Thymus (tissue), 14 donors: ENCODE results near the gene ZBTB18. TPM values are rescaled to one million over a fixed set of nuclear protein-coding genes. Genes with fewer than 3 reads are reported as not detected.
A peak's percentile ranks its signal among the peaks of the same experiment; 100 is the strongest.

Experiments
- DNase-seq, 9 donors: peaks; one replicate each; pipeline ENCODE4 v3.0.0-alpha.2; 2013; ENCODE audit warnings: low spot score in 9 of 9, low read depth in 6 of 9, missing footprints in 1 of 9
- H3K27ac ChIP-seq, 2 donors: one replicate each; pipeline ENCODE4 v1.5.1; 2013; ENCODE audit warnings: control low read depth in 1 of 2, low read depth in 1 of 2, low read length in 1 of 2, mild to moderate bottlenecking in 1 of 2, moderate library complexity in 1 of 2
- H3K27me3 ChIP-seq, 2 donors: one replicate each; pipeline ENCODE4 v1.5.1; 2013; ENCODE audit warnings: low read length in 1 of 2; ENCODE audit not compliant: control insufficient read depth in 2 of 2, insufficient read depth in 1 of 2
- H3K36me3 ChIP-seq, 2 donors: one replicate each; pipeline ENCODE4 v1.5.1; 2013; ENCODE audit warnings: low read length in 1 of 2, mild to moderate bottlenecking in 1 of 2, moderate library complexity in 1 of 2; ENCODE audit not compliant: control insufficient read depth in 2 of 2, insufficient read depth in 2 of 2
- H3K4me1 ChIP-seq, 2 donors: one replicate each; pipeline ENCODE4 v1.5.1; 2013; ENCODE audit warnings: low read length in 2 of 2; ENCODE audit not compliant: control insufficient read depth in 2 of 2, insufficient read depth in 2 of 2
- H3K4me3 ChIP-seq, 2 donors: one replicate each; pipeline ENCODE4 v1.5.1; 2013; ENCODE audit warnings: low read length in 2 of 2, control low read depth in 1 of 2, mild to moderate bottlenecking in 1 of 2
- H3K9me3 ChIP-seq, 2 donors: one replicate each; pipeline ENCODE4 v1.5.1; 2013; ENCODE audit warnings: low read length in 1 of 2, mild to moderate bottlenecking in 1 of 2; ENCODE audit not compliant: control insufficient read depth in 2 of 2, insufficient read depth in 1 of 2
- WGBS: extraction: QIAGEN DNeasy Blood & Tissue Kit; methylation state at CpG from one replicate; pipeline ENCODE4 v1.1.7; 2013; 5-methylcytosine and 5-hydroxymethylcytosine counted together
- long read RNA-seq, 10 donors: transcript quantifications; one replicate each; lab custom pipeline, GENCODE V29; 2026
- polyA plus RNA-seq: library from polyadenylated mRNA; stranded (reverse); fragments of 200-250 nt; gene quantifications from one replicate; pipeline ENCODE4 v1.2.3, GENCODE V29; 2013
- total RNA-seq: library from RNA; stranded (reverse); fragments of 120-200 nt; gene quantifications from one replicate; pipeline ENCODE4 v1.2.4, GENCODE V29; 2013
- donor health status: healthy.

The ZBTB18 gene
- total RNA-seq, result 37.2 TPM
- polyA plus RNA-seq, result 47.3 TPM
- long read RNA-seq, donor 1, partial matches to known transcripts, result 0 of 3 reads
- long read RNA-seq, donor 1, other reads (novel, unspliced or antisense), result 0 of 3 reads
- long read RNA-seq, donor 2, transcript ZBTB18-202 (2 exons, 3,740 nt), result major isoform, 25 of 25 reads
- long read RNA-seq, donor 2, partial matches to known transcripts, result 0 of 25 reads
- long read RNA-seq, donor 2, other reads (novel, unspliced or antisense), result 0 of 25 reads
- long read RNA-seq, donor 3, transcript ZBTB18-202 (2 exons, 3,740 nt), result major isoform, 7 of 9 reads
- long read RNA-seq, donor 3, partial matches to known transcripts, result 0 of 9 reads
- long read RNA-seq, donor 3, other reads (novel, unspliced or antisense), result 0 of 9 reads
- long read RNA-seq, donor 4, partial matches to known transcripts, result 0 of 4 reads
- long read RNA-seq, donor 4, other reads (novel, unspliced or antisense), result 0 of 4 reads
- long read RNA-seq, donor 5, transcript ZBTB18-202 (2 exons, 3,740 nt), result major isoform, 9 of 14 reads
- long read RNA-seq, donor 5, partial matches to known transcripts, result 5 of 14 reads
- long read RNA-seq, donor 5, other reads (novel, unspliced or antisense), result 0 of 14 reads
- long read RNA-seq, donor 6, transcript ZBTB18-202 (2 exons, 3,740 nt), result major isoform, 5 of 5 reads
- long read RNA-seq, donor 6, partial matches to known transcripts, result 0 of 5 reads
- long read RNA-seq, donor 6, other reads (novel, unspliced or antisense), result 0 of 5 reads
- long read RNA-seq, donor 7, transcript ZBTB18-202 (2 exons, 3,740 nt), result major isoform, 5 of 7 reads
- long read RNA-seq, donor 7, partial matches to known transcripts, result 0 of 7 reads
- long read RNA-seq, donor 7, other reads (novel, unspliced or antisense), result 0 of 7 reads
- long read RNA-seq, donor 8, partial matches to known transcripts, result 0 of 4 reads
- long read RNA-seq, donor 8, other reads (novel, unspliced or antisense), result 0 of 4 reads
- long read RNA-seq, donor 9, transcript ZBTB18-202 (2 exons, 3,740 nt), result major isoform, 5 of 6 reads
- long read RNA-seq, donor 9, partial matches to known transcripts, result 0 of 6 reads
- long read RNA-seq, donor 9, other reads (novel, unspliced or antisense), result 0 of 6 reads
- long read RNA-seq, donor 10, transcript ZBTB18-202 (2 exons, 3,740 nt), result major isoform, 12 of 12 reads
- long read RNA-seq, donor 10, partial matches to known transcripts, result 0 of 12 reads
- long read RNA-seq, donor 10, other reads (novel, unspliced or antisense), result 0 of 12 reads

GRCh38 chr1:244050835-244051444 is at the start of gene ZBTB18:
Gene ZBTB18, plus strand, starts transcription at chr1:244051283. Its CDS starts 149 bp downstream, at chr1:244051432.
- Histone ChIP-seq H3K4me3 (peak within 1 kb of the TSS; percentile 84 to 90), H3K27me3 (no peaks in the 10 kb centered on the region), H3K27ac (peak within 1 kb of the TSS; percentile 98), H3K4me1 (peaks cover 12 to 30% of the 10 kb centered on the region in 2 donors), H3K9me3 (no peaks in the 10 kb centered on the region), H3K36me3 (peaks cover 23 to 26% of the 10 kb centered on the region in 2 donors)
- peak in 6 of 9 donors; percentile 64 to 85 (median 70) for DNase-seq
- 11% methylated on average over 4 of the region's 4 CpGs for WGBS

GRCh38 chr1:244002721-244003120 is 48.4 kb upstream of the ZBTB18 start:
- Histone ChIP-seq H3K4me1 (peaks cover 11 to 20% of the 10 kb centered on the region in 2 donors), H3K27ac (no peak overlapping the region), H3K9me3 (no peaks in the 10 kb centered on the region), H3K27me3 (no peaks in the 10 kb centered on the region), H3K4me3 (no peak overlapping the region), H3K36me3 (no peaks in the 10 kb centered on the region)
- DNase-seq, result peak in 7 of 9 donors; percentile 17 to 59 (median 26)
- 19% methylated on average over 3 of the region's 3 CpGs for WGBS

GRCh38 chr1:244005455-244005854 is 45.6 kb upstream of the ZBTB18 start:
- H3K27me3 ChIP-seq, result no peaks in the 10 kb centered on the region
- 97% methylated on average over 3 of the region's 3 CpGs for WGBS
- H3K36me3 ChIP-seq, result no peaks in the 10 kb centered on the region
- H3K4me3 ChIP-seq, result no peak overlapping the region
- peaks cover 16 to 30% of the 10 kb centered on the region in 2 donors for H3K4me1 ChIP-seq
- H3K27ac ChIP-seq, result no peak overlapping the region
- H3K9me3 ChIP-seq, result no peaks in the 10 kb centered on the region
- no peak for DNase-seq

- H3K4me1 ChIP-seq, result peaks cover 18 to 32% of the 10 kb centered on the region in 2 donors
- H3K27me3 ChIP-seq, result no peaks in the 10 kb centered on the region
- WGBS, result 65% methylated on average over 3 of the region's 3 CpGs
- H3K9me3 ChIP-seq, result no peaks in the 10 kb centered on the region
- H3K4me3 ChIP-seq, result no peak overlapping the region
- H3K27ac ChIP-seq, result no peak overlapping the region
- no peak for DNase-seq
- no peaks in the 10 kb centered on the region for H3K36me3 ChIP-seq
Observed at GRCh38 chr1:244006381-244006901, 44.6 kb upstream of the ZBTB18 start.

GRCh38 chr1:244006961-244007360 is 44.1 kb upstream of the ZBTB18 start:
- no peaks in the 10 kb centered on the region for H3K27me3 ChIP-seq
- H3K4me3 ChIP-seq, result no peak overlapping the region
- no peaks in the 10 kb centered on the region for H3K9me3 ChIP-seq
- WGBS, result 99% methylated on average over 5 of the region's 5 CpGs
- DNase-seq, result no peak
- H3K4me1 ChIP-seq, result peaks cover 15 to 28% of the 10 kb centered on the region in 2 donors
- no peaks in the 10 kb centered on the region for H3K36me3 ChIP-seq
- no peak overlapping the region for H3K27ac ChIP-seq

GRCh38 chr1:244010191-244010590 is 40.9 kb upstream of the ZBTB18 start:
- Histone ChIP-seq H3K27ac (no peak overlapping the region), H3K27me3 (no peaks in the 10 kb centered on the region), H3K9me3 (no peaks in the 10 kb centered on the region), H3K36me3 (no peaks in the 10 kb centered on the region), H3K4me3 (no peak overlapping the region), H3K4me1 (peaks cover 7 to 12% of the 10 kb centered on the region in 2 donors)
- peak; percentile 13 to 63 (median 26) for DNase-seq
- 53% methylated on average over 6 of the region's 6 CpGs for WGBS

GRCh38 chr1:244010703-244011123 is 40.4 kb upstream of the ZBTB18 start:
- H3K9me3 ChIP-seq, result no peaks in the 10 kb centered on the region
- no peak overlapping the region for H3K4me3 ChIP-seq
- no peak for DNase-seq
- WGBS, result 54% methylated on average over 2 of the region's 2 CpGs
- no peaks in the 10 kb centered on the region for H3K27me3 ChIP-seq
- H3K36me3 ChIP-seq, result no peaks in the 10 kb centered on the region
- peaks cover 7 to 12% of the 10 kb centered on the region in 2 donors for H3K4me1 ChIP-seq
- no peak overlapping the region for H3K27ac ChIP-seq

- Histone ChIP-seq H3K9me3 (no peaks in the 10 kb centered on the region), H3K4me1 (peaks cover 7 to 12% of the 10 kb centered on the region in 2 donors), H3K27ac (no peak overlapping the region), H3K36me3 (no peaks in the 10 kb centered on the region), H3K27me3 (no peaks in the 10 kb centered on the region), H3K4me3 (no peak overlapping the region)
- WGBS, result 95% methylated on average over 2 of the region's 2 CpGs
- DNase-seq, result no peak
Observed at GRCh38 chr1:244011271-244011670, 39.8 kb upstream of the ZBTB18 start.
